Naive B cell (primary cell): ENCODE measurements around the gene WDR81. TPM values are rescaled to one million over a fixed set of nuclear protein-coding genes. Genes with fewer than 3 reads are reported as not detected.

Experiments
- polyA plus RNA-seq, 6 donors: library from polyadenylated mRNA; unstranded; fragments of 300-500 nt; fragmentation: Illumina TruSeq; gene quantifications; one replicate each; pipeline ENCODE4 v1.2.3, GENCODE V29; 2021; ENCODE audit warnings: low read depth in 6 of 6

WDR81 gene
- polyA plus RNA-seq, 6 donors from 2014 or later = 2.1 to 19.1 (median 9.9) TPM

Other genes with a start within 250 kb of the WDR81 start
- gene MYO1C, start 232.0 kb upstream of the WDR81 start, polyA plus RNA-seq = 10 to 100 TPM; 12.0 to 32.5 (median 21.4) TPM
- 100 to 1,000 TPM in 1 of 6 donors, 10 to 100 TPM in 5; 57.0 to 102 (median 61.1) TPM for gene INPP5K, start 208.1 kb upstream of the WDR81 start, polyA plus RNA-seq
- 10 to 100 TPM; 25.2 to 44.0 (median 35.2) TPM for gene PITPNA, start 161.9 kb upstream of the WDR81 start, polyA plus RNA-seq
- 10 to 100 TPM; 18.4 to 36.4 (median 29.1) TPM for gene SLC43A2, start 95.9 kb upstream of the WDR81 start, polyA plus RNA-seq
- under 1 TPM in 2 of 6 donors, not detected in 4; 0.13 to 0.32 TPM for gene SCARF1, start 79.0 kb upstream of the WDR81 start, polyA plus RNA-seq
- 1 to 10 TPM in 4 of 6 donors, under 1 TPM in 1, not detected in 1; 0.97 to 1.9 (median 1.3) TPM for gene RILP, start 74.8 kb upstream of the WDR81 start, polyA plus RNA-seq
- 100 to 1,000 TPM in 5 of 6 donors, 10 to 100 TPM in 1; 54.2 to 184 (median 139) TPM for gene PRPF8, start 39.8 kb upstream of the WDR81 start, polyA plus RNA-seq
- not detected for gene TLCD2, start 14.3 kb upstream of the WDR81 start, polyA plus RNA-seq
- gene SERPINF2, start 18.2 kb downstream of the WDR81 start, polyA plus RNA-seq = under 1 TPM in 3 of 6 donors, not detected in 3; 0.25 to 0.59 (median 0.40) TPM
- 10 to 100 TPM in 1 of 6 donors, 1 to 10 TPM in 5; 1.3 to 15.3 (median 5.4) TPM for gene SERPINF1, start 37.4 kb downstream of the WDR81 start, polyA plus RNA-seq
- 10 to 100 TPM in 2 of 6 donors, 1 to 10 TPM in 4; 4.0 to 15.8 (median 7.7) TPM for gene SMYD4, start 105.2 kb downstream of the WDR81 start, polyA plus RNA-seq
- gene RPA1, start 105.3 kb downstream of the WDR81 start, polyA plus RNA-seq = 10 to 100 TPM; 45.1 to 56.0 (median 50.5) TPM